HG03108 (cell line): ENCODE measurements around the gene MRPL40.
"Not testable (repeated sequence)": the region's sequence is repeated elsewhere in the genome, so short reads cannot be mapped to it uniquely, and the experiment has no call there.

Source experiments
- ATAC-seq: cut with Tn5 transposase; IDR thresholded peaks from one replicate; pipeline ENCODE4 v1.9.1; 2021; ENCODE audit warnings: moderate library complexity; ENCODE audit not compliant: unreplicated experiment

Gene MRPL40

GRCh38 chr22:19436444-19437161, 4.3 kb downstream of the MRPL40 start:
- not testable (repeated sequence) for ATAC-seq

GRCh38 chr22:19438298-19438697, 6.0 kb downstream of the MRPL40 start:
- no peak for ATAC-seq

- ATAC-seq = no peak
These were observed 8.3 kb downstream of the MRPL40 start for GRCh38 chr22:19440411-19441195.

GRCh38 chr22:19442166-19442565, 9.8 kb downstream of the MRPL40 start:
- ATAC-seq = no peak

GRCh38 chr22:19443544-19444211, 11.3 kb downstream of the MRPL40 start:
- no peak for ATAC-seq

- ATAC-seq = not testable (repeated sequence)
These were observed 13.1 kb downstream of the MRPL40 start for GRCh38 chr22:19445279-19445982.

GRCh38 chr22:19446603-19447329, 14.4 kb downstream of the MRPL40 start:
- ATAC-seq = no peak

GRCh38 chr22:19447330-19448075, 15.2 kb downstream of the MRPL40 start, which contains the start of gene C22orf39:
C22orf39 (minus strand) TSS chr22:19447711; CDS start chr22:19447688, 23 bp downstream.
- ATAC-seq = peak; percentile 78

GRCh38 chr22:19448076-19448607, 15.8 kb downstream of the MRPL40 start:
- ATAC-seq = peak; percentile 22

- ATAC-seq = no peak
These were observed 16.5 kb downstream of the MRPL40 start for GRCh38 chr22:19448739-19449421.

GRCh38 chr22:19449422-19449767, 17.1 kb downstream of the MRPL40 start:
- ATAC-seq = no peak

- no peak for ATAC-seq
These were observed 18.2 kb downstream of the MRPL40 start for GRCh38 chr22:19450363-19451175.

- ATAC-seq = no peak
These were observed 19.2 kb downstream of the MRPL40 start for GRCh38 chr22:19451570-19451969.

- no peak for ATAC-seq
These were observed 21.4 kb downstream of the MRPL40 start for GRCh38 chr22:19453718-19454117.

- no peak for ATAC-seq
These were observed 21.8 kb downstream of the MRPL40 start for GRCh38 chr22:19454156-19454555.

GRCh38 chr22:19455033-19455432, 22.7 kb downstream of the MRPL40 start:
- ATAC-seq = no peak

- no peak for ATAC-seq
These were observed 23.4 kb downstream of the MRPL40 start for GRCh38 chr22:19455585-19456370.
